Kidney epithelial cell (primary cell): ENCODE measurements around the gene SPECC1. TPM values are rescaled to one million over a fixed set of nuclear protein-coding genes. Genes with fewer than 3 reads are reported as not detected.
"Not testable (repeated sequence)": the region's sequence is repeated elsewhere in the genome, so short reads cannot be mapped to it uniquely, and the experiment has no call there.

Experiments
- DNase-seq: peaks from one replicate; pipeline ENCODE4 v3.0.0-alpha.2; 2010; ENCODE audit warnings: low read depth
- H3K27me3 ChIP-seq: 2 replicates; pipeline ENCODE4 v1.6.0; 2011; ENCODE audit warnings: low read length; ENCODE audit not compliant: control insufficient read depth, insufficient read depth
- H3K36me3 ChIP-seq: 2 replicates; pipeline ENCODE4 v1.5.1; 2011; ENCODE audit warnings: low read length; ENCODE audit not compliant: control insufficient read depth, insufficient read depth
- H3K4me3 ChIP-seq: 2 replicates; pipeline ENCODE4 v1.5.1; 2011; ENCODE audit warnings: low read depth, mild to moderate bottlenecking, control low read depth, low read length
- total RNA-seq: library from RNA; depleted of rRNA; stranded (reverse); fragments of >200 nt; gene quantifications from 2 replicates; pipeline ENCODE4 v1.2.3, GENCODE V29; 2015
- TF ChIP-seq, protein P1 (sequence below): IDR thresholded peaks from 2 replicates; pipeline ENCODE4 v1.5.1; 2011; ENCODE audit warnings: mild to moderate bottlenecking, moderate library complexity, low read length, control low read depth, inconsistent platforms; ENCODE audit not compliant: insufficient read depth, poor library complexity, severe bottlenecking

Gene SPECC1
- total RNA-seq, 1 donor from 2014 or later: 62.3 TPM

DNA sequence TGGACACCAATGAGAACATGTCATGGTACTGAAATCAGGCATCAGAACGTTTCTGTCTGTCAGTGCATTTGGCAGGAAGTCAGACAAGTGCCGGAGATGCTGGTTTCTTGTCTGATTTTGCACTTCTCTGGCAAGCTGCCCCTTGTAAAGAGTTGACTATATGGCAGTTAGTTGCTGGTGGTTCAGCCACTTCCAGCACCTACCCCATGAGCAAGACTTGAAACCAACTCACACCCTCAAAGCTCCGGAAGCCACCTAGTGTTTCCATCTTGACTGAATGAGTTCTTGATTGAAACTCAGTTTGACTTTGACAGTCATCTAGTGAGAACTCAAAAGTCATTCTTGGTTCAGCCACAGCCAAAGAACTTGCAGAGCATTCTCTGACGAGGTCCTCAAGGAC lies 225.1 kb downstream of the SPECC1 start:
- H3K36me3 ChIP-seq: peaks cover 4% of the 10 kb centered on the region
- no peak overlapping the region for H3K4me3 ChIP-seq
- TF ChIP-seq, protein P1, sequence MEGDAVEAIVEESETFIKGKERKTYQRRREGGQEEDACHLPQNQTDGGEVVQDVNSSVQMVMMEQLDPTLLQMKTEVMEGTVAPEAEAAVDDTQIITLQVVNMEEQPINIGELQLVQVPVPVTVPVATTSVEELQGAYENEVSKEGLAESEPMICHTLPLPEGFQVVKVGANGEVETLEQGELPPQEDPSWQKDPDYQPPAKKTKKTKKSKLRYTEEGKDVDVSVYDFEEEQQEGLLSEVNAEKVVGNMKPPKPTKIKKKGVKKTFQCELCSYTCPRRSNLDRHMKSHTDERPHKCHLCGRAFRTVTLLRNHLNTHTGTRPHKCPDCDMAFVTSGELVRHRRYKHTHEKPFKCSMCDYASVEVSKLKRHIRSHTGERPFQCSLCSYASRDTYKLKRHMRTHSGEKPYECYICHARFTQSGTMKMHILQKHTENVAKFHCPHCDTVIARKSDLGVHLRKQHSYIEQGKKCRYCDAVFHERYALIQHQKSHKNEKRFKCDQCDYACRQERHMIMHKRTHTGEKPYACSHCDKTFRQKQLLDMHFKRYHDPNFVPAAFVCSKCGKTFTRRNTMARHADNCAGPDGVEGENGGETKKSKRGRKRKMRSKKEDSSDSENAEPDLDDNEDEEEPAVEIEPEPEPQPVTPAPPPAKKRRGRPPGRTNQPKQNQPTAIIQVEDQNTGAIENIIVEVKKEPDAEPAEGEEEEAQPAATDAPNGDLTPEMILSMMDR: no peak
- no peak for DNase-seq
- H3K27me3 ChIP-seq: no peaks in the 10 kb centered on the region

DNA sequence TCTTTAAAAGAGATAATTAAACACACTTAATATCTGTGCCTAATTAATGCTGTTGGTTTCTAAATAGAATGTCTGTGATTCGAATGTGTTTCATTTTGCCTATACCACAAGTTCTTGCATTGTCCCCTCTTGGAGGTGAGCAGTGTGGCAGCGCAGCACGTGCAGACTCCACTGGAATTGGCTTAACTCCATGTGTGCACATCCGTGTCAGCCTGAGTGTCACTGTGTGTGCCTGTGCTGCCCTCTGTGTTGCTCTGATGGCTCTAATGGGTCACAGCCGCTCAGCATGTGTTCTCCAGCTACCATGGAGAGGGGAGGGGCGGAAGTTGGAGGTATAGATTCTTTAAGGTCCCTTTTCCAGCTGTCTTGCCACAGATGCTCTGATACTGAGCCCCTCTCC lies 226.6 kb downstream of the SPECC1 start:
- TF ChIP-seq, protein P1: no peak
- H3K36me3 ChIP-seq: peaks cover 4% of the 10 kb centered on the region

DNA sequence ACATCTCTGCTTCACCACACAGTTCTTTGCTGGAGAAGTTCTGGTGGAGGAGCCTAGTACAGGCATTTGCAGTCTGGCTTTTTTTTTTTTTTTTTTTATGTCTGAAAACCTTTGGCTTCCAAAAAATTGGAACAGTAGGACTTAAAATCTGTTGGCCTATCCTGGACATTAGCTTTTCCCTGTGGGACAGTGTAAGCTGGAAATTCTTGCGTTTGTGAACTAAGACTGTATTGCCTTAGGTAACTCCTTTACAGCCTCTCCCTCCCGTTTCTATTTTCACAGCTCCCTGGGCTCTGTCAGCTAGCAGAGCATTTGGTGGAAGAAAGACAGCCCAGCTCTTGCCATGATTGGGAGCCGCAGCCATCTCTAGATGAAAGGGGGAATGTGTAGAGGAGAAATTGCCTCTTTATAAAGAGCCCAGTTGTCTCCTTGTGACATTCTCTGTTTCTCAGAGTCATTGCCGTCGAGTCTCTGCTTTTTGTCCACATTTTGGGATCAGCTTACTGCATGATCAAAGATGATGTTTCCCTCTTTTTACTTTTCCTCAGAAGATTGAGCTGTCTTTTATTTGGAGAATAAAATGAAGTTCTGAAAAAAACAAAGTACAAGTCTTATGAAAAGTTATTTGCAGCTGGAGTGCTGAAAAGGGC lies 227.5 kb downstream of the SPECC1 start:
- Histone ChIP-seq H3K27me3 (no peaks in the 10 kb centered on the region), H3K4me3 (no peak overlapping the region), H3K36me3 (peaks cover 4% of the 10 kb centered on the region)
- TF ChIP-seq, protein P1: no peak
- no peak for DNase-seq

More for the DNA sequence above, 226.6 kb downstream of the SPECC1 start:
- Histone ChIP-seq H3K4me3 (no peak overlapping the region), H3K27me3 (no peaks in the 10 kb centered on the region)
- no peak for DNase-seq

DNA sequence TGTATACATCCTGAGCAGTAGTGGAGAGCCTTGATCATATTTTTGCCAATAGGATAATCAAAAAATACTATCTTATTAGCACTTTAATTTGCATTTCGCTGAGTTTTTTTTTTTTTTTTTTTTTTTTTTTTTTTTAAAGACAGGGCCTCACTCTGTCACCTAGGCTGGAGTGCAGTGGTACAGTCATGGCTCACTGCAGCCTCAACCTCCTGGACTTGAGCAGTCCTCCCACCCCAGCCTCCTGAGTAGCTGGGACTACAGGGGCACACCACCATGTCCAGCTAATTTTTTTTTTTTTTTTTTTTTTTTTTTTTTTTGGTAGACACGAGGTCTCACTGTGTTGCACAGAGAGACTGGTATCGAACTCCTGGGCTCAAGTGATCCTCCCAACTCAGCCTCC lies 230.6 kb downstream of the SPECC1 start:
- not testable (repeated sequence) for DNase-seq, H3K27me3 ChIP-seq, H3K4me3 ChIP-seq, H3K36me3 ChIP-seq

DNA sequence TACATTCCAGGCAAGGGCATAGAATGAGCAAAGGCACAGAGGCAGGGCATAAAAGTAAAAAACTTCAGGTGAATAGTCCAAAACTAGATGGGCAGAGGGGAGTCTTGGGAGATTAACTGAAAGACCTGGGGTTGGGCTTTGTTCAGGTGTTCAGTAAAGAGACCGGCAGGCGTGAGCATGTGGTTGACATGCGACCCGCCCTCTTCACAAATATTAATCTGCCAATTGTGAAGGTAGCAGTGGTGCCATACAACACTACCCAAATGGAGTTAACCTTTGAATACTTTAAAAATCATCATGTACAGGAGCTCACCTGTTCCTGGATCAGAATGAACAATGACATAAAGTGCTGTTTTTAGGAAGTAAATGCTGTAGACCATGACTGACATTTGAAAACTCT lies 232.7 kb downstream of the SPECC1 start:
- no peaks in the 10 kb centered on the region for H3K27me3 ChIP-seq
- H3K36me3 ChIP-seq: no peaks in the 10 kb centered on the region
- no peak overlapping the region for H3K4me3 ChIP-seq
- no peak for DNase-seq
- TF ChIP-seq, protein P1: no peak

DNA sequence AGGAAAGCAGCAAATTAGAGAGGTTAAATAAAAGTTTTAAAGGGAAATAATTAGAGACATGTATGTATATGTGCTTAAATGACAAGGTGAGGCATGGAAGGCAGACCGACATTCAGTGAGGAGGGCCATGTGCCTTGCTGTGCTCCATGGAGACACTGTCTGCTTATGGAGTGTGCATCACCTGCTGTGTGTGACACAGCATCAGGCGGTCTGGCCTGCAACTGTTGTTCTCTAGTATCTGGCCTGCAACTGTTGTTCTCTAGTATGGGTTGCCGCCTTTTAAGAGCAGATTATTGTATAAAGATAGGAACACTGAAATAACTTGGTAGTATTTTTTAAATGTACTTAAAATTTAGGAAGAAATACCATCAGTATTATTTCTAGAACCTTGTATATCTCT lies 233.1 kb downstream of the SPECC1 start:
- Histone ChIP-seq H3K4me3 (no peak overlapping the region), H3K27me3 (no peaks in the 10 kb centered on the region), H3K36me3 (peaks cover 1% of the 10 kb centered on the region)
- TF ChIP-seq, protein P1: no peak
- no peak for DNase-seq
